BE2C (cell line): ENCODE results near the gene LRRC37A3.
"Not testable (repeated sequence)": the region's sequence is repeated elsewhere in the genome, so short reads cannot be mapped to it uniquely, and the experiment has no call there.

Experiments used
- DNase-seq: peaks from one replicate; pipeline ENCODE4 v3.0.0-alpha.2; 2020
- H3K27me3 ChIP-seq: fragments of 250-450 bp; sonication (Bioruptor Pico); 2 replicates; pipeline ENCODE4 v1.5.1; 2020; ENCODE audit warnings: mild to moderate bottlenecking
- H3K36me3 ChIP-seq: fragments of 250-450 bp; sonication (Bioruptor Pico); 2 replicates; pipeline ENCODE4 v1.5.1; 2020; ENCODE audit warnings: mild to moderate bottlenecking
- H3K4me1 ChIP-seq: fragments of 250-450 bp; sonication (Bioruptor Pico); 2 replicates; pipeline ENCODE4 v1.5.1; 2020
- H3K4me3 ChIP-seq: 2 replicates; pipeline ENCODE4 v1.5.1; 2011; ENCODE audit warnings: low read depth, low read length
- H3K9me3 ChIP-seq: fragments of 250-450 bp; sonication (Bioruptor Pico); 2 replicates; pipeline ENCODE4 v1.5.1; 2020
- CTCF ChIP-seq: IDR thresholded peaks from 2 replicates; pipeline ENCODE4 v1.5.1; 2012; ENCODE audit warnings: mild to moderate bottlenecking, low read depth, low read length

LRRC37A3 gene

DNA sequence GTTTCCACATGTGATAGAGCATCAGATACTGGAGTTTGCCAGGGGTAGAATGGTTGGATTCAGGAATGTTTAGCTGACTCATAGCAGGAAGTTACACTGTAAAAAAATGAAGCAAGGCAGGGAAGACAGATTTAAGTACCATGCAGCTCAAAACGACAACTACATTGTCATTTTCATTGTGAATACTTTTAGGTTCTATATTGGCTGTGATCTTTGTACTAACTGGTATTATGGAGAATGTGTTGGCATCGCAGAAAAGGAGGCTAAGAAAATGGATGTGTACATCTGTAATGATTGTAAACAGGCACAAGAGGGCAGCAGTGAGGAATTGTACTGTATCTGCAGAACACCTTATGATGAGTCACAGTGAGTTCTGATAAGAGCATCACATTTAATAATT lies 8.2 kb upstream of the LRRC37A3 start:
- not testable (repeated sequence) for H3K4me3 ChIP-seq, H3K9me3 ChIP-seq, H3K4me1 ChIP-seq, H3K27me3 ChIP-seq, H3K36me3 ChIP-seq
- TF ChIP-seq CTCF: peak; percentile 50
- peak; percentile 79 for DNase-seq

- H3K4me1 ChIP-seq, H3K9me3 ChIP-seq, H3K27me3 ChIP-seq, DNase-seq, H3K4me3 ChIP-seq, H3K36me3 ChIP-seq: not testable (repeated sequence)
These were observed 7.2 kb upstream of the LRRC37A3 start for GRCh38 chr17:64926430-64926829.

- not testable (repeated sequence) for H3K4me3 ChIP-seq, DNase-seq, H3K9me3 ChIP-seq, H3K27me3 ChIP-seq, H3K4me1 ChIP-seq, H3K36me3 ChIP-seq
These were observed 6.0 kb upstream of the LRRC37A3 start for GRCh38 chr17:64925244-64925643.

DNA sequence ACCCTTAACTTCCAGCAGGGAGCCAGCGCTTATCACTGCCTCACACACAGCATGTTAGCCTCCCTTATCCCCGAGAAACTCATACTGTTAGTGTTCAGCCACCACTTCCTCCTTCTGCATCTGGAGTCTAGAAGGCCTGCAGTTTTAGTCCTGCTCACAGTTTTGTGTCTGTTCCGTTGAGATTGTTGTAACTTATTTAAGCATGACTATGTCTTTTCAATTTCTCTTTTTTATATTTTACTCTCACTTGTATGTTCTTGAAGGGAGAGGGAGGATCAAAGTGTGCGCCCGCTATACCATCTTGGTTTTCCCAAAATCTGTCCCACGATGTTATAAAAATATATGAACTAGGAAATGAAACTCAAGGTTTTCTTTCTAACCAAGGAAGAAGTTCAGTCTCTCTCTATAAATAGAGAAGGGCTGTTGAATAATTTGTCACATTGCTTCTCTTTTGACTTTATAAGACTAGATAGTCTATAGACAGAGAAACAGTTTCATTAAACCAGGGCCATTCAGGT lies 3.8 kb upstream of the LRRC37A3 start:
- not testable (repeated sequence) for H3K27me3 ChIP-seq, DNase-seq, H3K36me3 ChIP-seq, H3K4me3 ChIP-seq, H3K4me1 ChIP-seq, H3K9me3 ChIP-seq

GRCh38 chr17:64920419-64921172 lies 1.3 kb upstream of the LRRC37A3 start:
- no peaks in the 10 kb centered on the region for H3K4me1 ChIP-seq
- no peaks in the 10 kb centered on the region for H3K9me3 ChIP-seq
- no peak overlapping the region for H3K4me3 ChIP-seq
- H3K36me3 ChIP-seq: no peaks in the 10 kb centered on the region
- no peaks in the 10 kb centered on the region for H3K27me3 ChIP-seq
- no peak for TF ChIP-seq CTCF
- no peak for DNase-seq

DNA sequence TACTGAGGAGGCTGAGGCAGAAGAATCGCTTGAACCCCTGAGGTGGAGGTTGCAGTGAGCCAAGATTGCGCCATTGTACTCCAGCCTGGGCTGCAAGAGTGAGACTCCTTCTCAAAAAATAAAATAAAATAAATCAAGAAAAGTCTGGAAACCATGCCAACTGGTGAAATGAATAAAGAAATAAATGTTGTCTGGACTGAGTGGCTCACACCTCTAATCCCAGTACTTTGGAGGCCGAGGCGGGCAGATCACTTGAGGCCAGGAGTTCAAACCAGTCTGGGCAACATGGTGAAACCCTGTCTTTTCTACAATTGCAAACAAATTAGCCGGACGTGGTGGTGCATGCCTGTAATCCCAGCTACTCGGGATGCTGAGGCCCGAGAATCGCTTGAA lies 744 bp upstream of the LRRC37A3 start:
- no peaks in the 10 kb centered on the region for H3K4me1 ChIP-seq
- no peaks in the 10 kb centered on the region for H3K27me3 ChIP-seq
- TF ChIP-seq CTCF: no peak
- no peak for DNase-seq
- no peaks in the 10 kb centered on the region for H3K36me3 ChIP-seq
- peak overlapping the region; percentile 65 for H3K4me3 ChIP-seq
- H3K9me3 ChIP-seq: no peaks in the 10 kb centered on the region

- H3K27me3 ChIP-seq, H3K4me1 ChIP-seq, H3K36me3 ChIP-seq, H3K9me3 ChIP-seq: not testable (repeated sequence)
- DNase-seq: peak; percentile 42
- peak overlapping the region; percentile 65 for H3K4me3 ChIP-seq
These were observed 413 bp downstream of the LRRC37A3 start for GRCh38 chr17:64918842-64919288.

- not testable (repeated sequence) for H3K9me3 ChIP-seq, H3K4me3 ChIP-seq, H3K27me3 ChIP-seq, H3K4me1 ChIP-seq, DNase-seq, H3K36me3 ChIP-seq
These were observed 1.7 kb downstream of the LRRC37A3 start for GRCh38 chr17:64917540-64917939.

DNA sequence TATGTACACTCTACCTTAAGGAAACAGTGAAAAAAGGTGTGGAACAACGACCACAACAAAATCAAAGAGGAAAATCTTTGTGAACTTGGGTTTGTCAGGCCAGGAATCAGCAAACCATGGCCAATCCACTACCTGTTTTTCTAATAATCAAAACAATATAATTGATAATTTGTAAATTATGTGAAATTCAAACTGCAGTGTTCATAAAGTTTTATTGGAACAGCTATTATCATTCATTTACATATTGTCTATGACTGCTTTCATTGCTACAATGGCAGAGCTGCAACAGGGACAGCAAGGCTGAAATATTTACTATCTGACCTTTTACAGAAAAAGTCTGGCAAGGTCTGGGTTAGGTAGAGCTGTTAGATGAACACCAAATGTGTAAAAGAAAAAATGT lies 4.0 kb downstream of the LRRC37A3 start:
- not testable (repeated sequence) for H3K27me3 ChIP-seq, DNase-seq, H3K4me3 ChIP-seq, H3K36me3 ChIP-seq, H3K9me3 ChIP-seq, H3K4me1 ChIP-seq

DNA sequence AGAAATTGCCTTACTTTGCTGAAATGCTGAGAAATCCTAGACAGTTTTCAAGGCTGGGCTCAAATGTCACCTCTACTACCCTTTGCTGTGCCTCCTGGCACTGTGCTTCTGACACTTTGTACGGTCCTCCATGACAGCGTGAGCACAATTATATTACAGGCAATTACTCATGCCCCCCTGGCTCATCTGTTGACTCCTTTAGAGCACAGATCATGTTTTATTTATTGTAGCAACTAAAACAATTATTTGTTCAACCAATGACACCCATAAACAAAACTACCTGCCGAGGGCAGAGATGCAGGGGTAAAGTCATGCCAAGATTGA lies 9.1 kb downstream of the LRRC37A3 start:
- not testable (repeated sequence) for H3K9me3 ChIP-seq, H3K27me3 ChIP-seq, H3K4me3 ChIP-seq, H3K36me3 ChIP-seq, H3K4me1 ChIP-seq, DNase-seq

DNA sequence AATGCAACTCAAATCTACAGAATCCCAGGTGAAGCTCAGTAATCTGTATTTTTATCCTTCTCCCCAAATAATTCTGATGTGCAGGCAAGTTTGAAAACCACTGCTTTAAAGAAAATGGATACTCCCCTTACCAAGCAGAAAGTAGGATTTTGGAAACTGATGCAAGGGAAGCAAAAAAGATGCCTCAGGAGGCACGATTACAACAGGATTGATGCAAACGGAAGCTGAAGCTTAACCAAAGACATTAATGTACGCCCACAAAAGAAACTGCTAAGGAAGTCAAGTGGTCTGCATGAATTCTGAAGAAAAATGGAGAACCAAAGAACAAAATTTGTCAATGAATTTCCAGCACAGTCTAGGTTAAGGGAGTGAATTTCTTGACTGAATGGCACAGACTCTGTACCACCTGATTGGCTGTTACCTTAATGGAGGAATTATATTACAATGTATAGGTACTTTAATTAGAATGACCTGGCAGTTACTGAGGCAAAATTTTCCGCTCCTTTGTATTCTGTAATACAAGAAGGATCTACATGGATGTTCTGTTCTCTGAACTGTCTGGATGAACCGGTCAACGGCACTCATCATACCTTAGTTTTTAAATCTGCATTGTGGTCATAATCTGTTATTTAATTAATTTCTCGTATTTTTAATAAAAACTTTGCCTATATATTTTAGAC lies 9.6 kb downstream of the LRRC37A3 start:
- H3K27me3 ChIP-seq, H3K4me3 ChIP-seq, DNase-seq, H3K9me3 ChIP-seq, H3K36me3 ChIP-seq, H3K4me1 ChIP-seq: not testable (repeated sequence)

DNA sequence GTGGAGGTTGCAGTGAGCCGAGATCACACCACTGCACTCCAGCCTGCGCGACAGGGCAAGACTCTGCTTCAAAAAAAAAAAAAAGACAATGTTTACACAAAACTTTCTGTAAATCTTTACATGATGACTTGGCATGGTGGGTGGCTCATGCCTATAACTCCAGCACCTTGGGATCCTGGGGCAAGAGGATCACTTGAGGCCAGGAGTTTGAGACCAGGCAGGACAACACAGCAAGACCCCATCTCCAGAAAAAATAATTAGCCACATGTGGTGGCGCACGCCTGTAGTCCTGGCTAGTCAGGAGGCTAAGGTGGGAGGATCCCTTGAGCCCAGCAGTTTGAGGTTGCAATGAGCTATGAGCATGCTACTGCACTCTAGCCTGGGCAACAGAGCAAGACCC lies 15.2 kb downstream of the LRRC37A3 start:
- DNase-seq, H3K4me3 ChIP-seq, H3K36me3 ChIP-seq: not testable (repeated sequence)

DNA sequence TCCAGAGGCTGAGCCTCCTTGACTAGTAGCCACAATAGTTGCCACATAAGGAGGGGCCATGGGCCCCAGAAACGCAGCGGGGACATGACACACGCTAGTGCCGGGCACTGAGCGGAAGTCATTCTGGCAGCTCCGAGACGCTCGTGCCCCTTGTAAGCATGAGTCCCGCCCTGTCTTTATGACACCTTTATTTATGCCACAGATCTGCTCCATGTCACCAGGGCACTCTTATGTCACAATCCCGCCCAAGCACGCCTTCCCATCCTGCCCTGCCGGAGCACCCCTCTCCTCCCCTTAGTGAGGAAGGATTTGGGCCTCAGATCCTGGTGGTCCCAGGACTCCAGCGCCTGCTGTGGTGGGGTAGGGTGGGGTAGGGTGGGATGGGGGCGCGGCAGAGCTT lies 22.1 kb downstream of the LRRC37A3 start:
- H3K27me3 ChIP-seq, H3K9me3 ChIP-seq, H3K36me3 ChIP-seq, DNase-seq, H3K4me3 ChIP-seq, H3K4me1 ChIP-seq: not testable (repeated sequence)

More for the DNA sequence above, 15.2 kb downstream of the LRRC37A3 start:
- not testable (repeated sequence) for H3K4me1 ChIP-seq, H3K9me3 ChIP-seq, H3K27me3 ChIP-seq
